Astrocyte (in vitro differentiated cells and primary cell): ENCODE results near the gene CEP97. TPM values are rescaled to one million over a fixed set of nuclear protein-coding genes. Genes with fewer than 3 reads are reported as not detected.

Experiments used
- DNase-seq: peaks from one replicate; pipeline ENCODE4 v3.0.0-alpha.2; 2010; ENCODE audit warnings: low read depth
- FAIRE-seq: peaks from 2 replicates; lab custom pipeline; 2011; peaks lifted over from hg19 to GRCh38; lab: Jason Lieb, UNC
- H2AFZ ChIP-seq: 2 replicates; pipeline ENCODE4 v1.6.0; 2012; ENCODE audit warnings: low read depth, low read length, inconsistent platforms
- H3K27ac ChIP-seq: 2 replicates; pipeline ENCODE4 v1.5.1; 2011; ENCODE audit warnings: low read depth, low read length, inconsistent platforms
- H3K27me3 ChIP-seq: 2 replicates; pipeline ENCODE4 v1.6.0; 2011; ENCODE audit warnings: low read length, inconsistent platforms; ENCODE audit not compliant: insufficient read depth
- H3K36me3 ChIP-seq: 2 replicates; pipeline ENCODE4 v1.5.1; 2011; ENCODE audit warnings: low read length, inconsistent platforms; ENCODE audit not compliant: insufficient read depth
- H3K4me1 ChIP-seq: 2 replicates; pipeline ENCODE4 v1.5.1; 2011; ENCODE audit warnings: low read length, inconsistent platforms; ENCODE audit not compliant: insufficient read depth
- H3K4me2 ChIP-seq: 2 replicates; pipeline ENCODE4 v1.6.0; 2012; ENCODE audit warnings: low read length, inconsistent platforms
- H3K4me3 ChIP-seq: 2 replicates; pipeline ENCODE4 v1.5.1; 2011; ENCODE audit warnings: low read depth, mild to moderate bottlenecking, low read length, inconsistent platforms; ENCODE audit not compliant: insufficient read depth
- H3K79me2 ChIP-seq: 2 replicates; pipeline ENCODE4 v1.6.0; 2012; ENCODE audit warnings: mild to moderate bottlenecking, low read length, inconsistent platforms; ENCODE audit not compliant: insufficient read depth
- H3K9ac ChIP-seq: 2 replicates; pipeline ENCODE4 v1.6.0; 2012; ENCODE audit warnings: mild to moderate bottlenecking, low read length, inconsistent platforms
- H3K9me3 ChIP-seq: 2 replicates; pipeline ENCODE4 v1.5.1; 2012; ENCODE audit warnings: low read depth, mild to moderate bottlenecking, low read length, inconsistent platforms; ENCODE audit not compliant: insufficient read depth
- H4K20me1 ChIP-seq: 2 replicates; pipeline ENCODE4 v1.6.0; 2012; ENCODE audit warnings: low read length, inconsistent platforms; ENCODE audit not compliant: insufficient read depth
- H3K27ac Mint-ChIP-seq: one replicate; pipeline ENCODE4 v1.8.0; 2021; ENCODE audit warnings: mild to moderate bottlenecking, mixed read lengths; ENCODE audit not compliant: unreplicated experiment
- H3K27me3 Mint-ChIP-seq: one replicate; pipeline ENCODE4 v1.8.0; 2021; ENCODE audit warnings: low read depth, mixed read lengths; ENCODE audit not compliant: unreplicated experiment
- H3K36me3 Mint-ChIP-seq: one replicate; pipeline ENCODE4 v1.8.0; 2021; ENCODE audit warnings: low read depth, mixed read lengths; ENCODE audit not compliant: unreplicated experiment
- H3K4me1 Mint-ChIP-seq: one replicate; pipeline ENCODE4 v1.8.0; 2021; ENCODE audit warnings: low read depth, mixed read lengths; ENCODE audit not compliant: unreplicated experiment
- H3K4me3 Mint-ChIP-seq: one replicate; pipeline ENCODE4 v1.8.0; 2021; ENCODE audit warnings: mild to moderate bottlenecking, moderate library complexity, mixed read lengths; ENCODE audit not compliant: unreplicated experiment
- H3K9me3 Mint-ChIP-seq: one replicate; pipeline ENCODE4 v1.8.0; 2021; ENCODE audit warnings: mild to moderate bottlenecking, mixed read lengths; ENCODE audit not compliant: unreplicated experiment
- EZH2 ChIP-seq: IDR thresholded peaks from 2 replicates; pipeline ENCODE4 v1.6.1; 2012; ENCODE audit warnings: mild to moderate bottlenecking, low read length, inconsistent platforms; ENCODE audit not compliant: insufficient read depth
- total RNA-seq: library from RNA; stranded (reverse); gene quantifications from 2 replicates; pipeline ENCODE4 v1.2.1, GENCODE V29; 2021
- TF ChIP-seq, protein P1 (sequence below): IDR thresholded peaks from 2 replicates; pipeline ENCODE4 v1.5.1; 2011; ENCODE audit warnings: low read depth, mild to moderate bottlenecking, inconsistent platforms, low read length, moderate library complexity; ENCODE audit not compliant: insufficient read depth

Gene CEP97
- total RNA-seq, 1 donor from 2014 or later, result 11.5 TPM

DNA sequence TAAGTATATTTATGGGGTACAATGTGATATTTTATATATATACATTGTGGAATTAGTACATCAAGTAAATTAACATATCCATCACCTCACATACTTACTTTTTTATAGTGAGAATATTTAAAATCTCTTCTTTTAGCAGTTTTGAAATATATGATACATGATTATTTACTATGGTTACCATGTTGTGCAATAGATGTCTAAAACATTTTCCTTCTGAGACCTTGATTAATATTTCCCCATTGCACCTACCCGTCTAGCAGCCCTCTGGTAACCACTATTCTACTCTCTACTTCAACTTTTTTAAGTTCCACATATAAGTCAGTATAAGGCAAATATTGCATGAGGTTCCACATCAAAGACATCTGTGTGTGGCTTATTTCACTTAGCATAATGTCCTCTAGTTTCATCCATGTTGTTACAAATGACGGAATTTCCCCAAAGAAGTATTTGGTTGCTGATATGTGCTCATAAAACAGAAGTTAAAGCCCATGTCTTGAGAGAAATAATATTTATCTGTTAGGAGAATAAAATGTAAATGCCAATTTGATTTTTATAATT lies 95.3 kb downstream of the CEP97 start:
- peaks cover 2% of the 10 kb centered on the region for H3K4me1 Mint-ChIP-seq
- no peak overlapping the region for H3K9ac ChIP-seq
- H3K9me3 Mint-ChIP-seq, result no peaks in the 10 kb centered on the region
- H3K36me3 Mint-ChIP-seq, result peaks cover 26% of the 10 kb centered on the region
- H3K27me3 Mint-ChIP-seq, result no peaks in the 10 kb centered on the region
- TF ChIP-seq, protein P1, sequence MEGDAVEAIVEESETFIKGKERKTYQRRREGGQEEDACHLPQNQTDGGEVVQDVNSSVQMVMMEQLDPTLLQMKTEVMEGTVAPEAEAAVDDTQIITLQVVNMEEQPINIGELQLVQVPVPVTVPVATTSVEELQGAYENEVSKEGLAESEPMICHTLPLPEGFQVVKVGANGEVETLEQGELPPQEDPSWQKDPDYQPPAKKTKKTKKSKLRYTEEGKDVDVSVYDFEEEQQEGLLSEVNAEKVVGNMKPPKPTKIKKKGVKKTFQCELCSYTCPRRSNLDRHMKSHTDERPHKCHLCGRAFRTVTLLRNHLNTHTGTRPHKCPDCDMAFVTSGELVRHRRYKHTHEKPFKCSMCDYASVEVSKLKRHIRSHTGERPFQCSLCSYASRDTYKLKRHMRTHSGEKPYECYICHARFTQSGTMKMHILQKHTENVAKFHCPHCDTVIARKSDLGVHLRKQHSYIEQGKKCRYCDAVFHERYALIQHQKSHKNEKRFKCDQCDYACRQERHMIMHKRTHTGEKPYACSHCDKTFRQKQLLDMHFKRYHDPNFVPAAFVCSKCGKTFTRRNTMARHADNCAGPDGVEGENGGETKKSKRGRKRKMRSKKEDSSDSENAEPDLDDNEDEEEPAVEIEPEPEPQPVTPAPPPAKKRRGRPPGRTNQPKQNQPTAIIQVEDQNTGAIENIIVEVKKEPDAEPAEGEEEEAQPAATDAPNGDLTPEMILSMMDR, result no peak
- TF ChIP-seq EZH2, result no peak
- DNase-seq (no peak), FAIRE-seq (no peak)
- H3K4me3 ChIP-seq, result no peak overlapping the region
- H3K27me3 ChIP-seq, result no peaks in the 10 kb centered on the region
- H3K4me2 ChIP-seq, result no peak overlapping the region
- H2AFZ ChIP-seq, result no peak overlapping the region
- no peaks in the 10 kb centered on the region for H3K9me3 ChIP-seq
- H3K79me2 ChIP-seq, result no peaks in the 10 kb centered on the region
- no peak overlapping the region for H3K27ac ChIP-seq
- H3K27ac Mint-ChIP-seq, result no peak overlapping the region
- peaks cover 5% of the 10 kb centered on the region for H3K36me3 ChIP-seq
- no peaks in the 10 kb centered on the region for H3K4me1 ChIP-seq
- no peak overlapping the region for H3K4me3 Mint-ChIP-seq
- H4K20me1 ChIP-seq, result no peaks in the 10 kb centered on the region

Other genes with a start within 250 kb of the CEP97 start
- 10.7 and 10.8 TPM in 2 replicates for gene SENP7, start 211.4 kb upstream of the CEP97 start, total RNA-seq
- 23.0 and 26.8 TPM in 2 replicates for gene TRMT10C, start 162.7 kb upstream of the CEP97 start, total RNA-seq
- gene PCNP, start 150.4 kb upstream of the CEP97 start, total RNA-seq, result 147 and 151 TPM in 2 replicates
- 19.4 and 20.9 TPM in 2 replicates for gene ZBTB11, start 47.5 kb upstream of the CEP97 start, total RNA-seq
- gene RPL24, start 37.9 kb upstream of the CEP97 start, total RNA-seq, result 939 and 1,022 TPM in 2 replicates
- gene NXPE3, start 54.6 kb downstream of the CEP97 start, total RNA-seq, result 45.3 and 46.4 TPM in 2 replicates
- 30.6 and 39.6 TPM in 2 replicates for gene NFKBIZ, start 124.9 kb downstream of the CEP97 start, total RNA-seq